Fibroblast of the aortic adventitia (primary cell): ENCODE data around the gene MPZ. TPM values are rescaled to one million over a fixed set of nuclear protein-coding genes. Genes with fewer than 3 reads are reported as not detected.
"Not testable (repeated sequence)": the region's sequence is repeated elsewhere in the genome, so short reads cannot be mapped to it uniquely, and the experiment has no call there.

Source experiments
- DNase-seq: peaks from one replicate; pipeline ENCODE4 v3.0.0-alpha.2; 2010; ENCODE audit warnings: low read depth
- H3K4me3 ChIP-seq: 2 replicates; pipeline ENCODE4 v1.5.1; 2011; ENCODE audit warnings: low read depth, mild to moderate bottlenecking, control low read depth, low read length, moderate library complexity
- CTCF ChIP-seq: IDR thresholded peaks from 2 replicates; pipeline ENCODE4 v1.5.1; 2011; ENCODE audit warnings: mild to moderate bottlenecking, low read length, control low read depth, inconsistent platforms; ENCODE audit not compliant: insufficient read depth
- total RNA-seq: library from RNA; depleted of rRNA; stranded (reverse); fragments of >200 nt; gene quantifications from 2 replicates; pipeline ENCODE4 v1.2.3, GENCODE V29; 2012; ENCODE audit warnings: low replicate concordance

MPZ gene
- total RNA-seq, 1 donor, result 0.09 TPM

GRCh38 chr1:161261261-161262235 lies 48.2 kb downstream of the MPZ start:
- TF ChIP-seq CTCF, result no peak
- no peak for DNase-seq
- H3K4me3 ChIP-seq, result no peak overlapping the region

- H3K4me3 ChIP-seq, result no peak overlapping the region
- TF ChIP-seq CTCF, result no peak
- no peak for DNase-seq
Observed at GRCh38 chr1:161260376-161261260, 49.1 kb downstream of the MPZ start.

- DNase-seq, result no peak
- H3K4me3 ChIP-seq, result no peak overlapping the region
- no peak for TF ChIP-seq CTCF
Observed at GRCh38 chr1:161259765-161260164, 50.0 kb downstream of the MPZ start.

- H3K4me3 ChIP-seq, result no peak overlapping the region
- TF ChIP-seq CTCF, result no peak
- DNase-seq, result no peak
Observed at GRCh38 chr1:161259345-161259702, 50.4 kb downstream of the MPZ start.

- H3K4me3 ChIP-seq, result peak within 1 kb of the TSS; percentile 40
- TF ChIP-seq CTCF, result no peak
- DNase-seq, result peak; percentile 42
Observed at GRCh38 chr1:161258439-161259344, 51.1 kb downstream of the MPZ start, which contains the start of gene PCP4L1. Gene PCP4L1, plus strand, starts transcription at chr1:161258745. Its CDS starts 230 bp downstream, at chr1:161258975.

GRCh38 chr1:161257109-161257508 lies 52.7 kb downstream of the MPZ start:
- DNase-seq, H3K4me3 ChIP-seq: not testable (repeated sequence)

- not testable (repeated sequence) for H3K4me3 ChIP-seq, DNase-seq
Observed at GRCh38 chr1:161255955-161256520, 53.7 kb downstream of the MPZ start.

- not testable (repeated sequence) for DNase-seq, H3K4me3 ChIP-seq
Observed at GRCh38 chr1:161255302-161255701, 54.5 kb downstream of the MPZ start.
